Measurements from ENCODE around the gene AHCYL2.
"Not testable (repeated sequence)": the region's sequence is repeated elsewhere in the genome, so short reads cannot be mapped to it uniquely, and the experiment has no call there.

Gene AHCYL2

GRCh38 chr7:129209067-129209926, 15.5 kb upstream of the AHCYL2 start:
- no peak for DNase-seq (ENCODE audit: low read depth)

GRCh38 chr7:129210256-129210988, 14.4 kb upstream of the AHCYL2 start:
- DNase-seq (ENCODE audit: low read depth), result peak; percentile 32

GRCh38 chr7:129210989-129211312, 13.9 kb upstream of the AHCYL2 start:
- no peak for DNase-seq (ENCODE audit: low read depth)

- DNase-seq (ENCODE audit: low read depth), result no peak
These were observed 12.7 kb upstream of the AHCYL2 start for GRCh38 chr7:129212126-129212525.

- DNase-seq (ENCODE audit: low read depth), result no peak
These were observed 12.2 kb upstream of the AHCYL2 start for GRCh38 chr7:129212596-129212995.

- DNase-seq (ENCODE audit: low read depth), result no peak
These were observed 11.0 kb upstream of the AHCYL2 start for GRCh38 chr7:129213828-129214227.

- DNase-seq (ENCODE audit: low read depth), result not testable (repeated sequence)
These were observed 9.1 kb upstream of the AHCYL2 start for GRCh38 chr7:129215691-129216090.

- not testable (repeated sequence) for DNase-seq (ENCODE audit: low read depth)
These were observed 8.6 kb upstream of the AHCYL2 start for GRCh38 chr7:129216101-129216715.

- not testable (repeated sequence) for DNase-seq (ENCODE audit: low read depth)
These were observed 7.9 kb upstream of the AHCYL2 start for GRCh38 chr7:129216821-129217416.

- peak; percentile 65 for DNase-seq (ENCODE audit: low read depth)
These were observed 6.2 kb upstream of the AHCYL2 start for GRCh38 chr7:129218514-129219062.

- DNase-seq (ENCODE audit: low read depth), result not testable (repeated sequence)
These were observed 5.7 kb upstream of the AHCYL2 start for GRCh38 chr7:129219166-129219565.

GRCh38 chr7:129222064-129222463, 2.8 kb upstream of the AHCYL2 start:
- no peak for DNase-seq (ENCODE audit: low read depth)

- DNase-seq (ENCODE audit: low read depth), result peak; percentile 25
These were observed 538 bp downstream of the AHCYL2 start for GRCh38 chr7:129225206-129225930.

GRCh38 chr7:129225931-129226572, 1.2 kb downstream of the AHCYL2 start:
- DNase-seq (ENCODE audit: low read depth), result no peak

GRCh38 chr7:129227646-129228578, 3.1 kb downstream of the AHCYL2 start:
- no peak for DNase-seq (ENCODE audit: low read depth)

- DNase-seq (ENCODE audit: low read depth), result no peak
These were observed 3.8 kb downstream of the AHCYL2 start for GRCh38 chr7:129228633-129229032.

- no peak for DNase-seq (ENCODE audit: low read depth)
These were observed 6.8 kb downstream of the AHCYL2 start for GRCh38 chr7:129231666-129232065.

GRCh38 chr7:129238546-129238945, 13.7 kb downstream of the AHCYL2 start:
- DNase-seq (ENCODE audit: low read depth), result no peak

- no peak for DNase-seq (ENCODE audit: low read depth)
These were observed 15.4 kb downstream of the AHCYL2 start for GRCh38 chr7:129240119-129240820.

Measured in stimulated activated CD4-positive, alpha-beta T cell treated with anti-CD3 and anti-CD28 coated beads, Interleukin-2, amount 100 ng/mL, for 4 hours (primary cell).